GM13977 (cell line): Measurements from ENCODE around the gene RTN4RL1.

Source experiments
- DNase-seq: peaks from one replicate; pipeline ENCODE4 v3.0.0; 2012; ENCODE audit warnings: low spot score
- in situ Hi-C: fragments of 300-500 bp; cut with MboI; formaldehyde crosslinking; loops from one replicate; pipeline ENCODE4 v1.12.0; 2022; ENCODE audit warnings: low sequenced_read_pairs, low pct_unique_long_range_greater_than_20kb, mixed read lengths, inconsistent platforms; ENCODE audit not compliant: unreplicated experiment
- TF ChIP-seq, protein P1 (sequence below): IDR thresholded peaks from 2 replicates; pipeline ENCODE4 v1.5.1; 2012; ENCODE audit warnings: mild to moderate bottlenecking, control low read depth; ENCODE audit not compliant: insufficient read depth; ENCODE audit errors: extremely low read depth, missing control alignments

Gene RTN4RL1

DNA sequence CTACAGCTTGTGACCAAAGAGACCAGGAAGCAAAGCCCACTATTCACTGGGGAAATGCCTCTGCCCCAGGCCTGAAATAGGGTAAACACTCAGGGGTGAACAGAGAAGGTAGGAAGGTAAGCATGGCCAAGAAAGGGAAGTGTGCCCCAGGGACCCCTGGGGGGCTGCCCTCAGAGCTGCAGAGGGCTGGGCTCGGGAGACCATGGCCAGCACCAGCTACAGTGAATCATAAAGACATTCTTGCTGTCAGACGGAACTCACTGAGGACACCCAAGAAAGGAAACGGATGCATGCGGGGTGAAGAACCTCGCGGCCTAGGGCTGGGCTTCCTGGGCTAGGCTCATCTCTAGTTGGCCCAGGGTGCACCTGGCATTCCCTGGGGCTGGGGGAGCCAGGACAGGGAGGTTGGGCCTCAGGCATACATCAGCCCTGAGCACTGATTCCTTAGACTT, 39.4 kb upstream of the RTN4RL1 start:
- TF ChIP-seq, protein P1, sequence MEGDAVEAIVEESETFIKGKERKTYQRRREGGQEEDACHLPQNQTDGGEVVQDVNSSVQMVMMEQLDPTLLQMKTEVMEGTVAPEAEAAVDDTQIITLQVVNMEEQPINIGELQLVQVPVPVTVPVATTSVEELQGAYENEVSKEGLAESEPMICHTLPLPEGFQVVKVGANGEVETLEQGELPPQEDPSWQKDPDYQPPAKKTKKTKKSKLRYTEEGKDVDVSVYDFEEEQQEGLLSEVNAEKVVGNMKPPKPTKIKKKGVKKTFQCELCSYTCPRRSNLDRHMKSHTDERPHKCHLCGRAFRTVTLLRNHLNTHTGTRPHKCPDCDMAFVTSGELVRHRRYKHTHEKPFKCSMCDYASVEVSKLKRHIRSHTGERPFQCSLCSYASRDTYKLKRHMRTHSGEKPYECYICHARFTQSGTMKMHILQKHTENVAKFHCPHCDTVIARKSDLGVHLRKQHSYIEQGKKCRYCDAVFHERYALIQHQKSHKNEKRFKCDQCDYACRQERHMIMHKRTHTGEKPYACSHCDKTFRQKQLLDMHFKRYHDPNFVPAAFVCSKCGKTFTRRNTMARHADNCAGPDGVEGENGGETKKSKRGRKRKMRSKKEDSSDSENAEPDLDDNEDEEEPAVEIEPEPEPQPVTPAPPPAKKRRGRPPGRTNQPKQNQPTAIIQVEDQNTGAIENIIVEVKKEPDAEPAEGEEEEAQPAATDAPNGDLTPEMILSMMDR = no peak
- in situ Hi-C loops = loop anchor here (10.0 kb wide), 1 partner anchor 180 kb away; no protein-coding TSS in a partner anchor
- no peak for DNase-seq

DNA sequence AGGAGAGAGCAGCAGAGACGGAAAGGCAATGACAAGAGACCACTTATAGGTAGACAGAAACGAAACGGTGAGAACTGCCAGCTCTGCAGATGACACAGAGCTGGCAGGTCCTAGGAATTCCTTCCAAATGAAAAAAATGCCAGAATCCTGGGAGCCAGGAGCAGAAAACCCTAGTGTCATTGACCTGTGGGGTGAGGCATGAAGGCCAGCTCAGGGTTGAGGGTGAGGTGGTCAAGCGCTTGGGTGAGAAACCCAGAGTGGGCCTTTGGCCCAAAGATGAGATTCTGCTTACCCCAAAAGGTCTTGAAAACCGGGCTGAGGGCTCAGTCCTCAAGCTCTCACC, 39.0 kb upstream of the RTN4RL1 start:
- in situ Hi-C loops = loop anchor here (10.0 kb wide), 1 partner anchor 181 kb away; no protein-coding TSS in a partner anchor
- TF ChIP-seq, protein P1 = no peak
- DNase-seq = no peak

DNA sequence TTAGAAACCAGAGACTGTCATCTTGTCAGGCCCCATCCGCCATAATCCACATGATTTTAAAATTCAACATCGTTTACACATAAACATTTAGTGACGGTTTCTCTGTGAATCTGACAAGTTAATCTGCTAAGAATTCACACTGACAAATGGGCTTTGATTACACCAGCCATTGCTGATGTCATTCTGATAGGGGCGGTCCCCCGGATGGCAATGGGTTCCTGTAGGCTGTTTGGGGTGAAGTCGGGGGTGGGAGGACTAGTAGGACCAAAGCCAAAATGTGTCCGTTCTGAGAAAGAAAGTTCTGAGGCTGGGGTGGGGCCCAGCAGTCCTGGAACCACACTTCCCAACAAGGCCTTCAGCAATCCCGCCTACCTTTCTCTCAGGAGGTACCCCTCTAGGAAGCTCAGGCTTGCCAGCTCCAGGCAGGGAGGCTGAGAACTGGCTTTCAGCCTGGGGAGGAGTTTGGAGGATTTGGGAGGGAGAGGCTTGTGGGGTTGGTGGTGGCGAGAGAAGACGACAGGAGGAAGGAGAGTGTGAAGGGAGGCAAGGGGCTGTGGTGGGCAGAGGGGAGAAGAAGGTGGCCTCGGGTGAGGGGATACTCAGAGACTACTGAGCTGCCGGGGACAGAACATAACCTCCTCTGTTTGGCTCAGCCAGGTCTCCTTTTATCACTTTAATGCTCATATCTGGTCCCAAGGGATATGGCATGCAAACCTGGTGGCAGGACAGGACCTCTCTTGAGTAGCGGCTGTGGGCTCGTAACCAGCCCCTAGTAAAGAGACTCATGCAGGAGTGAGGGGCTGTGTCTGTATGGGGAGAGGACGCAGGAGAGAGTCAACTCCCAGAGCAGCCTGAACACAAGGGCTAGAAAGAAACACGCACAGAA, 38.4 kb upstream of the RTN4RL1 start:
- TF ChIP-seq, protein P1 = no peak
- in situ Hi-C loops = loop anchor here (10.0 kb wide), 1 partner anchor 181 kb away; no protein-coding TSS in a partner anchor
- DNase-seq = no peak

DNA sequence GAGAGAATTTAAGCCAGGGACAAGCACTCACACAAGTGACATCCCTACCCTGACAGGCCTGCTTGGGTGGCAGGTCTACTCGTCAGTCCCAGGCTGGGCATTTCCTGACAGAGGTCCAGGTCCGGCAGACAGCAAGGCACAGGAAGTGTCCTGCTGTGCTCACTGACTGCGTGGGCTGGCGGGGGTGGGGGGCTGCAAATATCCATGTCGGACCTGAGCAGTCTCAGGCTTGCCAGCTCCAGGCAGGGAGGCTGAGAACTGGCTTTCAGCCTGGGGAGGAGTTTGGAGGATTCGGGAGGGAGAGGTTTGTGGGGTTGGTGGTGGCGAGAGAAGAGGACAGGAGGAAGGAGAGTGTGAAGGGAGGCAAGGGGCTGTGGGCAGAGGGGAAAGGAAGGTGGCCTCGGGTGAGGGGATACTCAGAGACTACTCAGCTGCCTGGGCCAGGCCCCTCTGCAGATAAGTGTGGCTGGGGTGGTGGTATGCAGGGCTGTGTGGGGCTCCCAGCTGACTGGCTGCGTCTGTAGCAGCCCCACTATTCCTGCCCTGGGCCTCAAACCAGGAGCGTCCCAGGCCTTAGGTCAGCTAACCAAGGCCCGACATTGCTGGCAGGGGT, 37.5 kb upstream of the RTN4RL1 start:
- TF ChIP-seq, protein P1 = no peak
- DNase-seq = no peak
- in situ Hi-C loops = loop anchor here (10.0 kb wide), 1 partner anchor 182 kb away; no protein-coding TSS in a partner anchor

DNA sequence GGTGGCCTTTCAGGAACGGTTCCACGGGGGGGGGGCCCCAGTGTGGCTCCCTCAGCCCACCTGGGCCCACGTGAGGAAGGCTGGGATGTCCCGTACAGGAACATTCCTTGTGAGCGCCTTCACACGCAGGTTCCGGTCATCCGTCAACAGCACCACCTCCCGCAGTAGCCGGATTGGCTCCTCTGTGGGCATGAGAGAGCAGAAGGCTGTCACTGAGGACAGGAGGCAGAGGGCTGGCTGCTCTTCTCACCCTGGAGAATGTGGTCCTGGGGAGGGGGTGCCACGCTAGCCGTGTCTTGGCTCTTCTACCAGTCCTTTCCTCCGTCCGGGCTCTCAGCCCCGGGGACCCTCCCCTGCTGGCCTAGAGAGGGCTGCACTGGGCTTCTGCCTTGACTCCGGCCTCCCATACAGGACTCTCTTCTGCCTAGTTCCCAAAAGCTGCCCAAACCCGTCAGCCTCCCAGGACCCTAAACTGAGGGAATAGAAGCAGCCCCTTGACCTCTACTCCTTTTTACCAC, 36.4 kb upstream of the RTN4RL1 start:
- in situ Hi-C loops = loop anchor here (10.0 kb wide), 1 partner anchor 183 kb away; no protein-coding TSS in a partner anchor
- DNase-seq = no peak
- TF ChIP-seq, protein P1 = no peak

DNA sequence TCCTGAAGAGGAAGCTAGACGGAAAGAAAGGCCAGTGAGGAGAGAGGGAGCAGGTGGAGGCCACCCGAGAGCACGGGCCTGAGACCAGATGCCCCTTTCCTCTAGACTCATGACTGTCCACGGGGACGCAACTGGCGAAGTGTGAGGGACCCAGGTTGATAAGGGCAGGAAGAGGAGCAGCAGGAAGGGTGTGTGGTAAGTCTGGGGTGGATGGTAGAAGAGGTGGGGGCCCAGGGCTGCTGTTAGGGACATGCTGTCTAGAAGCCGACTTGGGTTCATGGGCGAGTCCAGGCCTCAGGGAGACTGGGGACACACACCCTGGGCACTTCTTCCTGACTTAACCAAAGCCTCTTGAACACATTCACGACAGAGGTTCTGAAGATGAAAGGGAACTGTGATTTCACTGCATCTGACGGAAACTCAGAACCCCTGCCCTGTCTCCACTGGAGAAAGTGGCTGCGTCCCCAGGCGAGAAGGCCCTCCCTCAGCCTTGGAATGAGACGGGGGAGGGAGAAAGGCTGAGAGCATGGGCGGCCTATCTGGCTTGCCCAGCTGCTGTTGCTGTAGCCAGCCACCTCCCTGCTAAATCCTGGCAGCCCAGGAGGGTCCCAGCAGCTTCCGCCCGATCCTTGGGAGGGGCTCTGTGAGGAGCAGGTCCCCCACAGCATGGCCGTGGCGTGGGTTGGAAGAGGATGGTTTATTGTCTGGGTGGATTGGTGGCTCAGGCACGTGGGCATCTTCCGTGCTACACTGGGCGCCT, 35.7 kb upstream of the RTN4RL1 start:
- DNase-seq = no peak
- in situ Hi-C loops = loop anchor here (10.0 kb wide), 1 partner anchor 184 kb away; no protein-coding TSS in a partner anchor
- TF ChIP-seq, protein P1 = no peak
